Mesenteric fat pad (tissue), 1 donor: Measurements from ENCODE around the gene ALOX5. TPM values are rescaled to one million over a fixed set of nuclear protein-coding genes. Genes with fewer than 3 reads are reported as not detected.
"Not testable (repeated sequence)": the region's sequence is repeated elsewhere in the genome, so short reads cannot be mapped to it uniquely, and the experiment has no call there.

ENCODE experiments used
- DNase-seq: peaks from one replicate; pipeline ENCODE4 v3.0.0-alpha.2; 2020; ENCODE audit warnings: low spot score
- long read RNA-seq: library from polyadenylated mRNA; unstranded; transcript quantifications from one replicate; pipeline ENCODE4 v2.0.0, GENCODE V29; 2020
- total RNA-seq: library from RNA; stranded (reverse); fragmentation: NEBNext Ultra II Directional; extraction: Animal tissue kit (Norgen Biotek cat#: 25700); gene quantifications from one replicate; pipeline ENCODE4 v1.2.1, GENCODE V29; 2021
- donor health status: DM: yes; HTN: yes; CAD: no.

ALOX5 gene
- total RNA-seq: 36.8 TPM
- long read RNA-seq, transcript ALOX5-201 (14 exons, 2,506 nt): major isoform, 74 of 124 reads
- long read RNA-seq, partial matches to known transcripts: 25 of 124 reads
- long read RNA-seq, other reads (novel, unspliced or antisense): 21 of 124 reads

- no peak for DNase-seq
Measured at GRCh38 chr10:45373576-45374349, at the start of gene ALOX5. Gene ALOX5, plus strand, starts transcription at chr10:45374216. Its CDS starts 64 bp downstream, at chr10:45374280.

DNA sequence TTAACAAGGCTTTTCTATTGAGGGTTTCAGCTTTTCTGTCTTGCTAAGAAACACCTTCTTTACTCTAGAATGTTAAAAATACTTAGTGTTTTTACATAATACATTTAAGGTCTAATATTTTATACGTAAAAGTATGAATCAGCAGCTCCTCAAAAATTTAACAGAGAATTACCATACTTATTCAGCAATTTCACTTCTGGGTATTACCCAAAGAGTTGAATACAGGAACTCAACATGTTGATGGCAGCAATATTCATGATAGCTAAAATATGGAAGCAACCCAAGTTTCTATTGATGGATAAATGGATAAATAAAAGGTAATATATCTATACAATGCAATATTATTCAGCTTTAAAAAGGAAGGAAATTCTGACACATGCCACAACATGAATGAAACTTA, 48.9 kb upstream of the ALOX5 start:
- DNase-seq: no peak

DNA sequence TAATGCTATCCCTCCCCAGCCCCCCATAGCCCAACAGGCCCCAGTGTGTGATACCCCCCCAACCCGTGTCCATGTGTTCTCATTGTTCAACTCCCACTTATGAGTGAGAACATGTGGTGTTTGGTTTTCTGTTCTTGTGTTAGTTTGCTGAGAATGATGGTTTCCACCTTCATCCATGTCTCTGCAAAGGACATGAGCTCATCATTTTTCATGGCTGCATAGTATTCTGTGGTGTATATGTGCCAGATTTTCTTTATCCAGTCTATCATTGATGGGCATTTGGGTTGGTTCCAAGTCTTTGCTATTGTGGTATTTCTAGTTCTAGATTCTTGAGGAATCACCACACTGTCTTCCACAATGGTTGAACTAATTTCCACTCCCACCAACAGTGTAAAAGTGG, 47.2 kb upstream of the ALOX5 start:
- DNase-seq: not testable (repeated sequence)

- DNase-seq: not testable (repeated sequence)
Measured at GRCh38 chr10:45331824-45332223, 42.2 kb upstream of the ALOX5 start.

DNA sequence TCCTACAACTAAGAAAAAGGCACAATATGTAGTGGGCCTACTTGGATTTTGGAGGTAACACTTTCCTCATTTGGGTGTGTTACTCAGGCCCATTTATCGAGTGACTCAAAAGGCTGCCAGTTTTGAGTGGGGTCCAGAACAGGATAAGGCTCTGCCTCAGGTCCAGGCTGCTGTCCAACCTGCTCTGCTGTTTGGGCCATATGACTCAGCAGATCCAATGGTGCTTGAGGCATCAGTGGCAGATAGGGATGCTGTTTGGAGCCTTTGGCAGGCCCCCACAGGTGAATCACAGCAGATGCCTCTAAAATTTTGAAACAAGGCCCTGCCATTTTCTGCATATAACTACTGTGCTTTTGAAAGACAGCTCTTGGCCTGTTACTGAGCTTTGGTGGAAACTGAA, 34.1 kb upstream of the ALOX5 start:
- no peak for DNase-seq

DNA sequence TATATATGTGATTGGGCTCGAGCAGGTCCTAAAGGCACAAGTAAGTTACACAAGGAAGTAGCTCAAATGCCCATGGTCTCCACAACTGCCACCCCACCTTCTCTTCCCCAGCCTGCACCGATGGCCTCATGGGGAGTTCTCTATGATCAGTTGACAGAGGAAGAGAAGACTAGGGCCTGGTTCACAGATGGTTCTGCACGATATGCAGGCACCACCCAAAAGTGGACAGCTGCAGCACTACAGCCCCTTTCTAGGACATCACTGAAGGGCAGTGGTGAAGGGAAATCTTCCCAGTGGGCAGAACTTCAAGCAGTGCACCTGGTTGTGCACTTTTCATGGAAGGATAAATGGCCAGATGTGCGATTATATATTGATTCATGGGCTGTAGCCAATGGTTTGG, 33.6 kb upstream of the ALOX5 start:
- DNase-seq: not testable (repeated sequence)

GRCh38 chr10:45346652-45347335, 27.2 kb upstream of the ALOX5 start:
- DNase-seq: not testable (repeated sequence)

DNA sequence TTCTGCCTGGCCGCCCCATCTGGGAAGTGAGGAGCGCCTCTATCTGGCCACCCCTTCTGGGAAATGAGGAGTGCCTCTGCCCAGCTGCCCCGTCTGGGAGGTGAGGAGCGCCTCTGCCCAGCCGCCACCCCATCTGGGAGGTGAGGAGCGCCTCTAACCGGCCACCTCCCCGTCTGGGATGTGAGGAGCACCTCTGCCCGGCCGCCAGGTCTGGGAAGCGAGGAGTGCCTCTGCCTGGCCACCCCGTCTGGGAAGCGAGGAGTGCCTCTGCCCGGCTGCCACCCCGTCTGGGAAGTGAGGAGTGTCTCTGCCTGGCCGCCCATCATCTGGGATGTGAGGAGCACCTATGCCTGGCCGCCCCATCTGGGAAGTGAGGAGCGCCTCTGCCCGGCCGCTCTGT, 26.6 kb upstream of the ALOX5 start:
- not testable (repeated sequence) for DNase-seq

GRCh38 chr10:45348196-45348765, 25.7 kb upstream of the ALOX5 start:
- peak; percentile 80 for DNase-seq

GRCh38 chr10:45353186-45353585, 20.8 kb upstream of the ALOX5 start:
- no peak for DNase-seq

- no peak for DNase-seq
Measured at GRCh38 chr10:45354261-45354660, 19.8 kb upstream of the ALOX5 start.

DNA sequence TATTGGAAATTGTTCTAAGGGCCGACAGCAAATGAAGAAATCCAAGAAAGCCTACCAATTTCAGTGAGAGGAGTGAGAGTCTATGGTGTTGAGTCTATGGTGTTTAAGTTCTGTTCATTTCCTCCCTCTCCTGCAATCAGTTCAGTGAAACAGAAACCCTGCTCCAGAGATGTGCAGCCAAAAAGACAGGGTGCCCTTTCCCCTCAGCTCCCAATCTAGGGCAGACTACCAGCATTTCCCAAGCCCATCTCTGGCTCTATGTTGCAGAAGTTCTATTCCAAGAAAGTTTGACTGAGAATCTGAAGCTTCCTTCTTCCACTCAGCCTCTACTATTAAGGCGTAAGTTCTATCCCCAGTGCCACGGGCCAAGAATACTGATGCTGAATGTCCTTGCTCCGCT, 18.5 kb upstream of the ALOX5 start:
- DNase-seq: no peak

- not testable (repeated sequence) for DNase-seq
Measured at GRCh38 chr10:45358961-45359360, 15.1 kb upstream of the ALOX5 start.

GRCh38 chr10:45361983-45362799, 11.8 kb upstream of the ALOX5 start:
- not testable (repeated sequence) for DNase-seq

DNA sequence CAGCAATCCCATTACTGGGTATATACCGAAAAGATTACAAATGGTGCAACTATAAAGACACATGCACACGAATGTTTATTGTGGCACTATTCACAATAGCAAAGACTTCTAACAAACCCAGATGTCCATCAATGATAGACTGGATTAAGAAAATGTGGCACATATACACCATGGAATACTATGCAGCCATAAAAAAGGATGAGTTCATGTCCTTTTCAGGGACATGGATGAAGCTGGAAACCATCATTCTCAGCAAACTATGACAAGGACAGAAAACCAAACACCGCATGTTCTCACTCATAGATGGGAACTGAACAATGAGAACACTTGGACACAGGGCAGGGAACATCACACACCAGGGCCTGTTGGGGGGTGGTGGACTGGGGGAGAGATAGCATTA, 6.4 kb upstream of the ALOX5 start:
- not testable (repeated sequence) for DNase-seq

GRCh38 chr10:45368181-45368580, 5.8 kb upstream of the ALOX5 start:
- no peak for DNase-seq

DNA sequence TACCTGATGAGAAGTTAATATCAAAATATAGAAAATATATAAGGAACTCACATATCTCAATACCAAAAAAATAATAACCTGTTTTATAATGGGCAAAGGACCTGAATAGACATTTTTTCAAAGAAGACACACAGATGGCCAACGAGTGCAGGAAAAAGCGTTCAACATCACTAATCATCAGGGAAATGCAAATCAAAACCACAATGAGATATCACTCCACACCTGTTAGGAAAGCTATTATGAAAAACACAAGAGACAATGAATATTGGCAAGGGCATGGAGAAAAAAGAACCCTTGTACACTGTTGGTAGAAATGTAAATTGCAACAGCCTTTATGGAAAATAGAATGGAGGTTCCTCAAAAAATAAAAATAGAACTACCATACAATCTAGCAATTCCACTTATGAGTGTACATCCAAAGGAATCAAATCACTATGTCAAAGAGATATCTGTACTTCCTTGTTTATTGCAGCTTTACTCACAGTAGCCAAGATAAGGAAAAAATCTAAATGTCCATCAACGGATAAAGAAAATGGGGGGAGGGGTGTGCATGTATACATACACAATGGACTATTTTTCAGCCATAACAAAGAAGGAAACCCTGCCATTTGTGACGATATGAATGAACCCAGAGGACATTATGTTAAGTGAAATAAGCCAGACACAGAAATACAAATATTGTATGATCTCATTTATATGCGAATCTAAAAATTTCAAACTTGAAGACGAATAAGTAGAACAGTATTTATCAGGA, 3.6 kb upstream of the ALOX5 start:
- DNase-seq: no peak

DNA sequence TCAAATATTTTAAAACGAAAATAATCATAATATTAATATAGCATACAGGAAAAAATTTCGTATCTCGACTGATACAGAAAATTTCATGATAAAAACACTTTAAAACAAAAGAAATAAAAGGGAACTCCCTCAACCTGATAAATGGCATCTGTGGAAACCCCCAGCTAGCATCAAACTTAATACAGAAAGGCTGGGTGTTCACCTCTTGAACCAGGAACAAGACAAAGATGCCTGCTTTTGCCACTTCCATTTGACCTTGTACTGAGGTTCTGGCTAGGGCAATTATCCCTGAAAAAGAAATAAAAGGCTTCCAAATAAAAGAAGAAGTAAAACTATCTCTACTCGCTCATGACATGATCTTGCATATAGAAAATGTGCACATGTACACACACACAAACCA, 2.5 kb upstream of the ALOX5 start:
- DNase-seq: no peak

DNA sequence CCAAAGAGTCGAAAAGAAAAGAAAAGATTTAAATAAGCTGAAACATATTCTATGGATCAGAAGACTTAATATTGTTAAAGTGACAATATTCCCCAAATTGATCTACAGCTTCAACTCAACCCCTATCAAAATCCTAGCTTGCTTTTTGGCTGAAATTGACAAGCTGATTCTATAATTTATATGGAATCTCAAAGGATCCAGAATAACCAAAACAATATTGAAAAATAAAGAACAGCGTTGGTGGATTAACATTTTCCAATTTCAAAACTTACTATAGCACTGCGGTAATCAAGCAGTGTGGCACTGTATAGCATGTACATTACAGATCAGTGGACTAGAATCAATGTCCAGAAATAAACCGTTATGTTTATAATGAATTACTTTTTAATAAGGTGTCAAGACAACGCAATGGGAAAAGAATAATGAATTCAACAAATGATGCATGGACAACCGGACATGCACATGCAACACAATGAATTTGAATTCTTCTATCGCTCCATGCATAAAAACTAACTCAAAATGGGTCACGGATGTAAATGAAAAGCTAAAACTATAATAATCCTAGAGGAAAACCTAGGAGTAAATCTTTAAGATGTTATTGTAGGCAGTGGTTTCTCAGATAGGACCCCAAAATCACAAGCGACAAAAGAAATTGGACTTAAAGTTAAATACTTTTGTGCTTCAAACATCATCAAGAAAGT, 1.6 kb upstream of the ALOX5 start:
- DNase-seq: no peak
